Measurements from ENCODE around the gene CDPF1.
A peak's percentile ranks its signal among the peaks of the same experiment; 100 is the strongest.
"Not testable (repeated sequence)": the region's sequence is repeated elsewhere in the genome, so short reads cannot be mapped to it uniquely, and the experiment has no call there.

Gene CDPF1

DNA sequence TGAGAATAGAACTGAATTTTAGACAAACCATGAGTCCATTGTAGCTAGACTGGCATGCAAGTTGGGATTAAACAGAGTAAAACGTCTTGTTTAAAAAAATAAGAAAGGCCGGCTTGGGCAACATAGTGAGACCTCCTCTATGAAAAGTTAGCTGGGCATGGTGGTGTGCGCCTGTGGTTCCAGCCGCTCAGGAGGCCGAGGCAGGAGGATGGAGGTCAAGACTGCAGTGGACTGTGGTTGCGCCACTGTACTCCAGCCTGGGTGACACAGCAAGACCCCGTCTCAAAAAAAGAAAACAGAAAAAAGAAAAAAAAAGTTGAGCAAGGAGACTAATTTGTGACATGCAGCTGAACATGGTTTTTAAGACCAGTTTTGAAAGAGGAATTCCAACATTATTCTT is 23.5 kb downstream of the CDPF1 start:
- no peak for DNase-seq (ENCODE audit: extremely low read depth in 1 of 2, low read depth in 1 of 2)

DNA sequence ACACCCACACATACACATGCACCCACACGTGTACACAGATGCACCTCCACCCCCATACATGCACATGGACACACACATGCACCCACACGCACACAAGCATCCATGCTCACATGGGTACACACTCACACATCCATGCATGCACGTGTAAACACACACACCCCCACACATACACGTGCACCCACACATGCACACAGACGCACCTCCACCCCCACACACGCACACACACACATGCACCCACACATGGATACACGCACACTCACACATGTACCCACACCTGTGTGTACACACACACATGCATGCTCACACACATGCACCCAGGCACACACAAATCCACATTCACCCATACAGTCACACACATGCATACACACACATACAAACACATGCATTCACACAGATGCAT is 24.5 kb downstream of the CDPF1 start:
- no peak for DNase-seq (ENCODE audit: extremely low read depth in 1 of 2, low read depth in 1 of 2)

DNA sequence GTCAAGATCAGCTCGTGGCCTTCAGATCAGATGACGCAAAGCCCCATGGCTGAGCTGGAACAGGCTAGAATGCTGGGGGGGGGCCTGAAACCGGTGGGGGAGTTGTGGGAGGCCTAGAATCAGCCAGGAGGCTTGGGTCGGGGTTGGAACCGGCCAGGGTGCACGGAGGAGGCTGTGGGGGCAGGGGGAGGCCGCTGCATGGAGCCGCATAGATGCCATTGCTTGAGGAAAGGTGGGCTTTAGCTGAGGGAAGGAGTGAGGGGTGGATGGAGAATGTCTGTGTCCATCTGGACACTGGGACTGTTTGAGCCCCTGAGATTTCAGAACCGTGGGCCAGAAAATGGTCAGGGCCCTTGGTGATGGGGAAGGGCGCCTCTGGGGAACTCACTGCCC is 25.2 kb downstream of the CDPF1 start:
- no peak for DNase-seq (ENCODE audit: extremely low read depth in 1 of 2, low read depth in 1 of 2)

DNA sequence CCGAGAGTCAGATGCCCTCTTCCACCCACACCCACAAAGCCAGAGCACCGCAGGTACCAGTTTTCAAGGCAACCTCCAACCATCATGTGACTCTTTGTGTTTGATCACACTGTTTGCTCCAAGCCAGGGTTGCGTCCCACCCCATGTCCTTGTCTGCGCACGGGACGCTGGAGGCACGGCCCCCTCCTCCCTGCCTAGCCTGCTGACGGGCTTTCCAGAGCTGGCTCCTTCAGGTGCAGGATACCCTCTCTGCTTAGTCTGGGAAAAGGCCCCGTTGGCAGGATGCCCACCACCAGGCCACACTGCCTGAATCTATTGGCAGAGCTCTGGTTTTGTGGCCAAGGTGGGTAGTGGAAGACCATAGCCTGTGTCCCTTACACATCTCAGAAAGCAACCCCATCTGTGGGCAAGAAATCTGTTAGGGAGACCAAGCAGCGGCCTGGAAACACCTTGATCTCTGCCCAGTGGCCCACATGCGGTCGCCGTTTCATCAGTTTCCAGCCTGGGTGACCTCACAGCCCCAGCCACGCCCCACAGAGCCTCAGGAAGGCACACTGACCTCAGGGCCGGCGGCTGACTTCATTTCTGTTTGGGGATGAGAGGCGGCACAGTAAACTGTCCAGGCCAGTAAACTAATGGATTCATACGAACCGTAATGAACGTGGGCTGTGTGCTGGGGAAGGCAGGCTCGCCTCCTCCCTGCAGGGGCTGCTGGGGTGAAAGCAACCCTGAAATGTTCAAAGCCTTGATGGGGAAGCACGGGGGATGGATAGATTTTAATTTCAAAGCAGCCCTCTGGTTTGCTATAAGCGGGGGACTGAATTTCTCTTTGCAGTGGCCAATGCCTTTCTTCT is 25.8 kb downstream of the CDPF1 start:
- DNase-seq (ENCODE audit: extremely low read depth in 1 of 2, low read depth in 1 of 2): no peak

- DNase-seq (ENCODE audit: extremely low read depth in 1 of 2, low read depth in 1 of 2): no peak
Measured at GRCh38 chr22:46220921-46221320, 29.2 kb downstream of the CDPF1 start.

- DNase-seq (ENCODE audit: extremely low read depth in 1 of 2, low read depth in 1 of 2): no peak
Measured at GRCh38 chr22:46219636-46220035, 30.5 kb downstream of the CDPF1 start.

DNA sequence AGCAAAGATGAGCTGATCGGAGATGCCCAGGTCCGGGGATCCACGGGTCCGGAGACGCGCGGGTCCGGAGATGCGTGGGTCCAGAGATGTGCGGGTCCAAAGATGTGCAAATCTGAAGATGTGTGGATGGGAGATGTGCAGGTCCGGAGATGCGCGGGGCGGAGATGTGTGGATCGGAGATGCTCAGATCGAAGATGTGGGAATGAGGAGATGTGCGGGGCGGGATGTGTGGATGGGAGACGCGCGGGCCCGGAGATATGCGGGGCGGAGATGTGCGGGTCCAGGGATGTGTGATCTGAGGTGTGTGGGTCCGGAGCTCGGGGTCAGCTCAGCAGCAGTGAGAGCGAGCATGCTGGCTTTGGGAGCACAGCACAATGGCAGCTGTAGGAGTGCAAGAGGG is 35.5 kb downstream of the CDPF1 start:
- DNase-seq (ENCODE audit: extremely low read depth in 1 of 2, low read depth in 1 of 2): no peak

GRCh38 chr22:46214149-46214548 is 35.9 kb downstream of the CDPF1 start:
- DNase-seq (ENCODE audit: extremely low read depth in 1 of 2, low read depth in 1 of 2): no peak

- DNase-seq (ENCODE audit: extremely low read depth in 1 of 2, low read depth in 1 of 2): peak in 1 of 2 donors; percentile 23
Measured at GRCh38 chr22:46213052-46213451, 37.0 kb downstream of the CDPF1 start.

GRCh38 chr22:46212195-46212594 is 37.9 kb downstream of the CDPF1 start:
- peak in 1 of 2 donors; percentile 14 for DNase-seq (ENCODE audit: extremely low read depth in 1 of 2, low read depth in 1 of 2)

DNA sequence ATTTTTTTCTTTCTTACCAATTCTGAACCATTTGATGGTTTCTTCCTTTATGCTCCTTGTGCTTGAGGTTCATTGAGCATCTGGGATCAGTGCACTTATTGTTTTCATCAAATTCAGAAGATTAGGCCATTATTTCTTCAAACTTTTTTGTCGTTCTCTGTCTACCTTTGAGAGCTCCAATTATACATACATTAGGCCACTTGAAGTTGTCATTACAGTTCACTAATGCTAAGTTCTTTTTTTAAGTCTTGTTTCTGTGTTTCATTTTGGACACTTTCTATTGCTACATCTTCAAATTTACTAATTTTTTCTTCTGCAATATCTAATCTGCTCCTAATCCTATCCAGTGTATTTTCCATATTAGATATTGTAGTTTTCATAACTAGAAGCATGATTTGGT is 40.8 kb downstream of the CDPF1 start:
- no peak for DNase-seq (ENCODE audit: extremely low read depth in 1 of 2, low read depth in 1 of 2)

DNA sequence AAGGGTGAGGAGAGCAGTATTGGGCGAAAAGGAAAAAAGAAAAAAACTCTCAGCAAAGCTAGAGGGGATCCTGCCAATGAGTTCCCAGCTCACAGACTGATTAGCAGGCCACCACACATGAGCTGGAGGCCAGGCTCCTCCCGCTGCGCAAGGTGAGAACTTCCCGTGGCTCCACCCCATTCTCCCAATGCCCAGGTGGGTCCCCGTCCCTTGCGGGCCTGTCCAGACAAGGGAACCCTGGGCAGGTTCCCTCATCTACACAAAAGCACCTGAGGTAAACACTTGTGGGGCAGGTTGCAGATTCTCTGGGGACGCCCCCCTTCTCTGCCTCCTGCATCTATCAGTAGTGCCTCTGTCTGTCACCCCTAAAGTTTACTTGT is 46.5 kb downstream of the CDPF1 start:
- DNase-seq (ENCODE audit: extremely low read depth in 1 of 2, low read depth in 1 of 2): no peak

DNA sequence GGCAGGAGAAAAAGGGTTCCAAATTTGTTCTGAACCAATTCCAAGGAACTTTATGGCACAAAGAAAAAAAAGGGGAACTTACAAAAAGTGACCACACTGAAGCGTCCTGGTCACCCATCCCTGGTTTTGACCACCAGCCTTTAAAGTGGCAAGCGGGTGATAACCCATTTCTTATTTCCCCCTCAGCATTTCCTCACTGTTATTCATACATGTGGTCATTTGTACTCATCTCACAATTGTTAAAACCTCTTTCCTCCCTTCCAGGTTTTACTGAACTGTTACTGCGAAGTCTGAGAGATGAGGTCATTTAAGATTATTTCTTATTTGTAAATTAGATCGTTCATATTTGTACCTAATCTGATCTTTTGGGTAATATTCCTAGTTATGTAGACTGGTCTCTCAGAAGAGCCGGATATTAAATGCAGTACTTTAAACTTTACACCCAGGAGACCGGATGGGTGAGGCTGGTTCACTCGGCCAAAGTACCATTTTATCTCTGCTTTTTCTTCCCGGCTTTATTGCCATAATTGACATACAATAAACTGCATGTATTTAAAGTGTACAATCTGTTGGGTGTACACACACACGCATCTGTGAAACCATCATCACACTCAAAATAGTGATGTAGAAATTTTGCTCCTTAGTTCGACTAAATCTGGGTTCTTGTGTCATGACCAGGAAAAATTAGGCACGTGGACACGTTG is 47.0 kb downstream of the CDPF1 start:
- no peak for DNase-seq (ENCODE audit: extremely low read depth in 1 of 2, low read depth in 1 of 2)

DNA sequence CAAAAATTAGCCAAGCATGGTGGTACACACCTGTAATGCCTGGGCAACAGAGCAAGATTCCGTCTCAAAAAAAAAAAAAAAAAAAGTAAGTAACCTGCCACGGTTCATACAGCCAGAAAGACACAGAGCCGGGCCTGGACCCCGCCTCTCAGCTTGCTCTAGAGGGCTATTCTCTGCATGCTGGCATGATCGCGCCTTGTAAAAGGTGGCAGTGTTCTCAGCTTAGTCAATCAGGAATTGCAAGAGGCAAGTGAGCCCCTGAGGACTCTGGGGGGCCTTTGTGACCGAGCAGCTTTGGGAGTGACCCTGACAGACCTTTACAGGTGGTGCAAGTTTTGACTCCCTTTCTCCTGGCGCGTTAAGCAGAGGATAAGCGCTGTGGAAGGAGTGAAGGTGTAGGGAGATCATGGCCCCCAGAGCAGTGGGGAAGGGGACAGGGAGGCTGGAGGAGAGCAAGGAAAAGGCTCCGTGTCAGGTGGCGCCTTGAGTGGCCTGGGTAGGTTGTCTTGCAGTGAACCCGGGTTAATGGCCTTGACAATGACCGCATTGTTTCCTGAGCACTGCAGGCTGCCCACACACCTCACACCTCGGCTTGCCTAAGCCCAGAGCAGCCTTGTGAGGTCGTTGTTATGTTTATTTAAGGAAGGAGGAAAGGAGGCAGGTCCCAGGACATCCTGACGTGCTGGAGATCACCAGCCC is 48.9 kb downstream of the CDPF1 start:
- DNase-seq (ENCODE audit: extremely low read depth in 1 of 2, low read depth in 1 of 2): no peak

DNA sequence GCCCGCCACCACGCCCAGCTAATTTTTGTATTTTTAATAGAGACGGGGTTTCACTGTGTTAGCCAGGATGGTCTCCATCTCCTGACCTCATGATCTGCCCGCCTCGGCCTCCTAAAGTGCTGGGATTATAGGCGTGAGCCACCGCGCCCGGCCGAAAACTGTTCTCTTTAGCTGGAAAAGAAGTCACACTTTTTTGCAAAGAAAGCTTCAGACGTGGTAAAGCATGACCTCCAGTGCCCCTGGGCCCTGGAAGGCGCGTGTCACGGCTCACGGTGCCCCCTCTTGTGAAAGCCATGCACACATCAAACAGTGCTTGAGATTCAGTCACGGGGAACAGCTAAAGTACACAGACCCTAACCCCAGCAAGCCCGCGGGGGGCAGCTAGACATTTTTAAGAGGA is 51.3 kb downstream of the CDPF1 start:
- not testable (repeated sequence) for DNase-seq (ENCODE audit: extremely low read depth in 1 of 2, low read depth in 1 of 2)

GRCh38 chr22:46198274-46198673 is 51.8 kb downstream of the CDPF1 start:
- DNase-seq (ENCODE audit: extremely low read depth in 1 of 2, low read depth in 1 of 2): no peak

- DNase-seq (ENCODE audit: extremely low read depth in 1 of 2, low read depth in 1 of 2): no peak
Measured at GRCh38 chr22:46196278-46196677, 53.8 kb downstream of the CDPF1 start.

DNA sequence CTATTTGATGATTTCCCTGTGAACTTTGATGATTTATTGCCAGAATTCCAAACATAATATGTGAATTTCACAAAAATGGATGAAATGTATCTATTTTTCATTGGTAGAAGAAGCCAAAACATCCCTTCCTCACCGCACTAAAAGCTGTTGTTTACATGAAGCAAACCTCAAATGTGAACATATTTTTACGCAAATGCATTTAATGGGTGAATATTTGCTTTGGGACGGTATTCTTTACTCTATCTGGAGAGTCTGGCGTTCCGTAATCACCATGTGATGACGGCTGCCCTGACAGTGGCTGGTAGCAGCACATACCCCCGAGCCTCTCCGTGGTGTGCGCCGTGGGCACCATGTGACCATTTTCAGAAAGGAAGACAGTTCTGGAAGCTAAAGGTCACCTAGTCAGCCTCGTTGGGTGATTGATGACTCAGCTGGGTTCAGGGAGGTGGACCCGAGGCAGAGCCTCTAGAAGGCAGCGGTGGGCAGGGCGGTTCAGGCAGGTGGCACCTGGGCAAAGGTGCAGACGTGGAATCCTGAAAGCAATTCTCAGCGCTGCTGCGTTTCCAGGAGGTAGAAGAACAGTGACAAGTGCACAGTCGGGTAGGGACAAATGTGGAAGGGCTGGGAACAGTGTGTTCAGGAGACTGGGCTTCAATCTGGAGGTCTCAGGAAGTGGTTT is 54.5 kb downstream of the CDPF1 start:
- no peak for DNase-seq (ENCODE audit: extremely low read depth in 1 of 2, low read depth in 1 of 2)

All from stimulated activated CD8-positive, alpha-beta memory T cell treated with anti-CD3 and anti-CD28 coated beads, Interleukin-7, amount 100 ng/mL, for 48 hours (primary cell).